DND-41 (cell line): Measurements from ENCODE around the gene PAPPA.

Source experiments
- CTCF ChIP-seq: IDR thresholded peaks from 2 replicates; pipeline ENCODE4 v1.5.1; 2012; ENCODE audit warnings: borderline replicate concordance, low read length, moderate library complexity, mild to moderate bottlenecking; ENCODE audit not compliant: poor library complexity, severe bottlenecking; ENCODE audit errors: extremely low read depth
- EZH2 ChIP-seq: IDR thresholded peaks from 3 replicates; pipeline ENCODE4 v1.6.1; 2012; ENCODE audit warnings: borderline replicate concordance, low read depth, mild to moderate bottlenecking, moderate library complexity, low read length, inconsistent platforms; ENCODE audit not compliant: severe bottlenecking

GRCh38 chr9:116382053-116382452 lies 228.5 kb downstream of the PAPPA start:
- TF ChIP-seq CTCF (no peak), EZH2 (no peak)
